SJSA1 (cell line): ENCODE data around the gene TP73. TPM values are rescaled to one million over a fixed set of nuclear protein-coding genes. Genes with fewer than 3 reads are reported as not detected.
"Not testable (repeated sequence)": the region's sequence is repeated elsewhere in the genome, so short reads cannot be mapped to it uniquely, and the experiment has no call there.

Source experiments
- DNase-seq, 2 experiments: peaks; one replicate each; pipeline ENCODE4 v3.0.0-alpha.2; 2015 to 2020; ENCODE audit warnings: low spot score in 2 of 2, low read depth in 1 of 2
- H3K27ac ChIP-seq: fragments of 250-450 bp; sonication (Bioruptor Pico); 2 replicates; pipeline ENCODE4 v1.5.1; 2020; ENCODE audit warnings: mild to moderate bottlenecking, moderate library complexity
- H3K27me3 ChIP-seq: fragments of 250-450 bp; sonication (Bioruptor Pico); replicated peaks from 2 replicates; pipeline ENCODE4 v1.5.1; 2020; ENCODE audit warnings: mild to moderate bottlenecking, moderate library complexity
- H3K36me3 ChIP-seq: fragments of 250-450 bp; sonication (Bioruptor Pico); 2 replicates; pipeline ENCODE4 v1.5.1; 2020; ENCODE audit warnings: mild to moderate bottlenecking
- H3K4me1 ChIP-seq: fragments of 250-450 bp; sonication (Bioruptor Pico); replicated peaks from 2 replicates; pipeline ENCODE4 v1.6.1; 2021; ENCODE audit warnings: mild to moderate bottlenecking
- H3K4me3 ChIP-seq: fragments of 250-450 bp; sonication (Bioruptor Pico); 2 replicates; pipeline ENCODE4 v1.5.1; 2020; ENCODE audit warnings: mild to moderate bottlenecking
- H3K9me3 ChIP-seq: fragments of 250-450 bp; sonication (Bioruptor Pico); replicated peaks from 2 replicates; pipeline ENCODE4 v1.5.1; 2020; ENCODE audit warnings: mild to moderate bottlenecking
- total RNA-seq: library from RNA; depleted of rRNA; stranded (reverse); fragments of >200 nt; shearing (Covaris generic); gene quantifications from 2 replicates; pipeline ENCODE4 v1.2.3, GENCODE V29; 2014

The TP73 gene
- total RNA-seq, 1 experiment from 2014 or later = 3.4 TPM

GRCh38 chr1:3742439-3743298, 90.4 kb downstream of the TP73 start:
- Histone ChIP-seq H3K27me3 (no peaks in the 10 kb centered on the region), H3K4me1 (peaks cover 9% of the 10 kb centered on the region), H3K27ac (no peak overlapping the region), H3K36me3 (peaks cover 4% of the 10 kb centered on the region; the same call in 1 of the 2 replicates), H3K9me3 (no peaks in the 10 kb centered on the region), H3K4me3 (no peak overlapping the region)
- no peak for DNase-seq

GRCh38 chr1:3743421-3743820, 91.1 kb downstream of the TP73 start:
- Histone ChIP-seq H3K4me1 (peaks cover 11% of the 10 kb centered on the region), H3K36me3 (peaks cover 4% of the 10 kb centered on the region; the same call in 1 of the 2 replicates), H3K27me3 (no peaks in the 10 kb centered on the region), H3K27ac (no peak overlapping the region), H3K9me3 (no peaks in the 10 kb centered on the region), H3K4me3 (no peak overlapping the region)
- no peak for DNase-seq

GRCh38 chr1:3743826-3744225, 91.5 kb downstream of the TP73 start:
- Histone ChIP-seq H3K36me3 (peaks cover 4% of the 10 kb centered on the region; the same call in 1 of the 2 replicates), H3K27ac (no peak overlapping the region), H3K4me3 (no peak overlapping the region), H3K4me1 (peaks cover 11% of the 10 kb centered on the region), H3K27me3 (no peaks in the 10 kb centered on the region), H3K9me3 (no peaks in the 10 kb centered on the region)
- no peak for DNase-seq

GRCh38 chr1:3744646-3745045, 92.3 kb downstream of the TP73 start:
- Histone ChIP-seq H3K36me3 (peaks cover 4% of the 10 kb centered on the region; the same call in 1 of the 2 replicates), H3K4me3 (no peak overlapping the region), H3K27me3 (peaks cover 5% of the 10 kb centered on the region; the same call in 1 of the 2 replicates), H3K4me1 (peaks cover 11% of the 10 kb centered on the region), H3K9me3 (no peaks in the 10 kb centered on the region), H3K27ac (no peak overlapping the region)
- DNase-seq = no peak

- Histone ChIP-seq H3K27me3 (peaks cover 5% of the 10 kb centered on the region; the same call in 1 of the 2 replicates), H3K4me1 (peaks cover 11% of the 10 kb centered on the region), H3K36me3 (peaks cover 4% of the 10 kb centered on the region; the same call in 1 of the 2 replicates), H3K4me3 (no peak overlapping the region), H3K27ac (no peak overlapping the region), H3K9me3 (no peaks in the 10 kb centered on the region)
- DNase-seq = no peak
Measured at GRCh38 chr1:3745071-3745470, 92.8 kb downstream of the TP73 start.

- no peak for DNase-seq
- no peak overlapping the region for H3K4me3 ChIP-seq
Measured at GRCh38 chr1:3745590-3746381, 93.5 kb downstream of the TP73 start.

GRCh38 chr1:3746389-3746829, 94.1 kb downstream of the TP73 start:
- Histone ChIP-seq H3K9me3 (no peaks in the 10 kb centered on the region), H3K4me3 (peak overlapping the region; percentile 56), H3K4me1 (peaks cover 11% of the 10 kb centered on the region), H3K27ac (no peak overlapping the region), H3K36me3 (peaks cover 4% of the 10 kb centered on the region; the same call in 1 of the 2 replicates), H3K27me3 (peaks cover 8% of the 10 kb centered on the region; the same call in 1 of the 2 replicates)
- no peak for DNase-seq

More at GRCh38 chr1:3745590-3746381, 93.5 kb downstream of the TP73 start:
- H3K4me1 ChIP-seq = peaks cover 11% of the 10 kb centered on the region
- H3K27ac ChIP-seq = no peak overlapping the region
- H3K36me3 ChIP-seq = peaks cover 4% of the 10 kb centered on the region; the same call in 1 of the 2 replicates
- H3K27me3 ChIP-seq = peaks cover 8% of the 10 kb centered on the region; the same call in 1 of the 2 replicates
- H3K9me3 ChIP-seq = no peaks in the 10 kb centered on the region

- Histone ChIP-seq H3K27me3 (peaks cover 8% of the 10 kb centered on the region; the same call in 1 of the 2 replicates), H3K9me3 (no peaks in the 10 kb centered on the region), H3K4me1 (peaks cover 11% of the 10 kb centered on the region), H3K36me3 (peaks cover 2% of the 10 kb centered on the region; the same call in 1 of the 2 replicates), H3K4me3 (peak overlapping the region; percentile 56), H3K27ac (no peak overlapping the region)
- DNase-seq = peak; percentile 25 to 79
Measured at GRCh38 chr1:3746830-3747521, 94.7 kb downstream of the TP73 start.

- no peaks in the 10 kb centered on the region for H3K9me3 ChIP-seq
- no peak overlapping the region for H3K27ac ChIP-seq
- 0 out of 2 replicates have a peak, but pooled peaks cover 2% of the 10 kb centered on the region for H3K36me3 ChIP-seq
- H3K4me1 ChIP-seq = peaks cover 11% of the 10 kb centered on the region
- DNase-seq = no peak
- H3K27me3 ChIP-seq = peaks cover 8% of the 10 kb centered on the region; the same call in 1 of the 2 replicates
- H3K4me3 ChIP-seq = peak overlapping the region; percentile 56
Measured at GRCh38 chr1:3747522-3747848, 95.2 kb downstream of the TP73 start.

- Histone ChIP-seq H3K27ac (no peak overlapping the region), H3K4me1 (peaks cover 11% of the 10 kb centered on the region), H3K9me3 (no peaks in the 10 kb centered on the region), H3K36me3 (0 out of 2 replicates have a peak, but pooled peaks cover 2% of the 10 kb centered on the region), H3K4me3 (no peak overlapping the region), H3K27me3 (peaks cover 8% of the 10 kb centered on the region; the same call in 1 of the 2 replicates)
- DNase-seq = no peak
Measured at GRCh38 chr1:3747903-3748302, 95.6 kb downstream of the TP73 start.

GRCh38 chr1:3748316-3748900, 96.1 kb downstream of the TP73 start:
- not testable (repeated sequence) for H3K27ac ChIP-seq, DNase-seq, H3K27me3 ChIP-seq, H3K4me3 ChIP-seq, H3K36me3 ChIP-seq, H3K9me3 ChIP-seq
- H3K4me1 ChIP-seq = peaks cover 11% of the 10 kb centered on the region

GRCh38 chr1:3749512-3749911, 97.2 kb downstream of the TP73 start:
- Histone ChIP-seq H3K36me3 (0 out of 2 replicates have a peak, but pooled peaks cover 2% of the 10 kb centered on the region), H3K4me1 (peaks cover 11% of the 10 kb centered on the region), H3K4me3 (no peak overlapping the region), H3K9me3 (no peaks in the 10 kb centered on the region), H3K27me3 (peaks cover 10% of the 10 kb centered on the region; the same call in 1 of the 2 replicates), H3K27ac (no peak overlapping the region)
- DNase-seq = no peak

- Histone ChIP-seq H3K27me3 (peaks cover 10% of the 10 kb centered on the region; the same call in 1 of the 2 replicates), H3K4me3 (no peak overlapping the region), H3K36me3 (0 out of 2 replicates have a peak, but pooled peaks cover 2% of the 10 kb centered on the region), H3K27ac (no peak overlapping the region), H3K4me1 (peaks cover 11% of the 10 kb centered on the region), H3K9me3 (no peaks in the 10 kb centered on the region)
- DNase-seq = no peak
Measured at GRCh38 chr1:3750741-3751140, 98.4 kb downstream of the TP73 start.
